NAMALWA (cell line): Measurements from ENCODE around the gene UTS2R.

Experiments used
- DNase-seq: peaks from one replicate; pipeline ENCODE4 v3.0.0-alpha.2; 2015; ENCODE audit warnings: low spot score

The UTS2R gene

GRCh38 chr17:82371333-82372248 lies at the start of gene UTS2R:
UTS2R (plus strand) TSS chr17:82371765; CDS start chr17:82374325, 2,560 bp downstream.
- DNase-seq: no peak

- DNase-seq: no peak
Observed at GRCh38 chr17:82321947-82322466, 49.6 kb upstream of the UTS2R start.

GRCh38 chr17:82322526-82323453 lies 48.8 kb upstream of the UTS2R start:
- DNase-seq: no peak

GRCh38 chr17:82323514-82324234 lies 47.9 kb upstream of the UTS2R start:
- no peak for DNase-seq

GRCh38 chr17:82324566-82325285 lies 46.8 kb upstream of the UTS2R start:
- no peak for DNase-seq

- DNase-seq: no peak
Observed at GRCh38 chr17:82325286-82326180, 46.0 kb upstream of the UTS2R start.

- no peak for DNase-seq
Observed at GRCh38 chr17:82327289-82327688, 44.3 kb upstream of the UTS2R start.

GRCh38 chr17:82327757-82328140 lies 43.8 kb upstream of the UTS2R start:
- DNase-seq: no peak

- no peak for DNase-seq
Observed at GRCh38 chr17:82328141-82328993, 43.2 kb upstream of the UTS2R start.

- no peak for DNase-seq
Observed at GRCh38 chr17:82328994-82329507, 42.5 kb upstream of the UTS2R start.

- DNase-seq: no peak
Observed at GRCh38 chr17:82329683-82330321, 41.8 kb upstream of the UTS2R start.

GRCh38 chr17:82330322-82331239 lies 41.0 kb upstream of the UTS2R start:
- DNase-seq: peak; percentile 84

- DNase-seq: no peak
Observed at GRCh38 chr17:82331345-82331939, 40.1 kb upstream of the UTS2R start.

- peak; percentile 29 for DNase-seq
Observed at GRCh38 chr17:82332669-82333278, 38.8 kb upstream of the UTS2R start.

- no peak for DNase-seq
Observed at GRCh38 chr17:82333279-82334171, 38.0 kb upstream of the UTS2R start, which contains the start of gene SECTM1. SECTM1 (minus strand) TSS chr17:82333766; CDS start chr17:82327240, 6,526 bp downstream.
